ENCODE data around the gene CSNK1D.
A peak's percentile ranks its signal among the peaks of the same experiment; 100 is the strongest.

CSNK1D gene

DNA sequence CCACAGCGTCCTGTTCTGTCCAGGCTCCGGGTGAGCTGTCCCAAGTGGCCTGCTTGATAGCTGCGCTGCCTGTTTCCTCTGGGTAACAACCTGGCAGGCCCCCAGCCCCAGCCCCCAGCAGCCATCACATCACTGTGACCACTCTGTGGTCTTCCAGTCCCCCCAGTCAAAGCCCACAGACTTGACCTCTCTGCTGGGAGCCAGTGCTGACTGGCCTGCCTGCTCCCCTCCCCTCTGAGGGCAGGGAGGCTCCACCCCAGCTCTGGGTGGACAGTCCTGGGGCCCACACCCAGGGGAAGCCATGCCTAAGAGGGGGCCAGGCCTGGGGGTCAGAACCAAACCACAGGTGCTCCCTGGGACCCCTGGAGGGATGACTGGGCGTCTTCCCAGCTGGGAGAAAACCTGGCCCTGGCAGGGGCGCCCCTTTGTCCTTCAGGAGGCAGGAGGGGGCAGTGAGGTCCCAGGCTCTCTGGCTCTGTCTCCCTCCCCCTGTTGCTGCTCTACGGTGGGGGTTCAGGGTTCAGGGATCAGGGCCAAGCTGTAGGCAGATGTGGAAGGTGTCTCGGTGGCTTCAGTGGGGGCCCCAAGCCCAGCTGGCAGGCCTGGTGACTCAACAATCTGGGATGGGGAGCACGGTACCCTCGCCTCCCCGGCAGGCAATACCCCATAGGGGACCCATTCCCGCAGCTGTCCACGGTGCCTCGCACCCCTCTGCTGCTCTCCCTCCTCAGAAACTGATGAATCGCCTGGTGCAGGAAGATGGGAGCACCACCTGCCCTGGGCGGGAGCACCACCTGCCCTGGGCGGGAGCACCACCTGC, 46.5 kb downstream of the CSNK1D start:
- DNase-seq: no peak

- DNase-seq: no peak
Observed at GRCh38 chr17:82226146-82226808, 47.2 kb downstream of the CSNK1D start.

DNA sequence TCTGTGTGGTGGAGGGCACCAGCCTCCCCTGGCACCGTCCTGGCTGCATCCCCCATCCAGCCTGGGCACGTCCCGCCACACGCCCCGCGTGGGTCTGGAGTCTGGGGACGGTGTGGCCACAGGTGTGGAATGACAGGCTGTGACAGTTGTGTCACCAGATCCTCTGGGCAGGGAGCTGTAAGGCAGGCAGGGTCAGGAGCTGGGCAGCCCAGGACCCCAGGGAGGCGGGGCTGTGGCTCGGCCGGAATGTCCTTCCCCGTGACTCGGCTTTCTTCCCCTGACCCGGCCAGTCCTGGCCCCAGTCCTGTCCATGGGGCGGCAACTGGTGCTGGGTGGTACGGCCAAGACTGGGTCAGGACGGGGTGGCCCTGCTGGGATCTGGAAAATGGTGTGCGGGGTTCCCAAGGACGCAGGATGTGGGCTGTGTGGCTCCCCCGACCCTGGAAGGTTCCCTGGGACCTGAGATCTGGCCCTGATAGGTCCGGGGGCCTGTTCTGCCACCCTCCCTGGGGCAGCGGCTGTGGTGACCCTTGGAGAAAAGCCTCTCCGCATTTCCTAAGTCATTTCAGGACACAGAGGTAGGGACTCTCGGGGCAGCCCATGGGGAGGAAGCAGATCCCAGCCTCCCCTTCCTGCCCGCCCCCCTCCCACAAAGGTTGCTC, 48.0 kb downstream of the CSNK1D start:
- no peak for DNase-seq

DNA sequence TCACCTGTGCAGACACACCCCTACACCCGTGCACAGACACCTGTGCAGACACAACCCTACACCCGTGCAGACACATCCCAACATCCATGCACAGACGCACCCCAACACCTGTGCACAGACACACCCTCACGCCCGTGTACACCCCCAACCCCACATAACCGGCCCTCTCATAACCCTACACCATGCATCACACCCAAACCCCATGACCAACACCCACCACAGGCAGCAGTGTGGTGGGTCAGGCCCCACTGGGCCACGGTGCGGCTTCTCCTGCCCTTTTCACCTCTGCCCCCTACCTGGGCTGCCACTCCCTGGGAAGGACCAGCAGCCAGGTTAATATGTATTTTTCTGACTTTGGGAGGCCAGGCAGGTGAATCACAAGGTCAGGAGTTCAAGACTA, 48.8 kb downstream of the CSNK1D start:
- no peak for DNase-seq

GRCh38 chr17:82223517-82223916, 50.0 kb downstream of the CSNK1D start:
- DNase-seq: no peak

GRCh38 chr17:82222816-82223215, 50.7 kb downstream of the CSNK1D start:
- no peak for DNase-seq

GRCh38 chr17:82221341-82221902, 52.1 kb downstream of the CSNK1D start:
- DNase-seq: no peak

- no peak for DNase-seq
Observed at GRCh38 chr17:82219753-82220709, 53.5 kb downstream of the CSNK1D start.

DNA sequence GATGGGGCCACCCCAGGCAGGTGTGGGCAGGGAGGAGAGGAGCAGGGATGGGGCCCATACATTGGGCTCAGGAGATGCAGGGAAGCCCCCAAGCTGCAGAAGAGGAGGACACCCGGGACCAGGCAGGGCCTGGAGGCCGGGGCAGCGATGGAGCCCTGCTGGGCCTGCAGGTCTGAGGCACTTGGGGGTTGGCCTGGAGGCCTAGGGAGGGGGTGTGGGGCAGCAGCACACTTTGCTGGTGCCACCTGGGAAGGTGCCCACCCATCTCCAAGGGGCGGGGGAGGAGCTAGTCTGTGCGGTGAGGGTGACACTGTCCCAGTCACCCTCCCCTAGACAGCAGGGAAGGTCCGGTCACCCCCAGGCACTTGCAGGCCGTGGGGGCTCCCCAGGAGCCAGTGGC, 54.4 kb downstream of the CSNK1D start:
- no peak for DNase-seq

GRCh38 chr17:82218349-82219075, 55.0 kb downstream of the CSNK1D start:
- DNase-seq: no peak

- no peak for DNase-seq
Observed at GRCh38 chr17:82217530-82218204, 55.8 kb downstream of the CSNK1D start.

GRCh38 chr17:82217120-82217529, 56.4 kb downstream of the CSNK1D start:
- DNase-seq: no peak

DNA sequence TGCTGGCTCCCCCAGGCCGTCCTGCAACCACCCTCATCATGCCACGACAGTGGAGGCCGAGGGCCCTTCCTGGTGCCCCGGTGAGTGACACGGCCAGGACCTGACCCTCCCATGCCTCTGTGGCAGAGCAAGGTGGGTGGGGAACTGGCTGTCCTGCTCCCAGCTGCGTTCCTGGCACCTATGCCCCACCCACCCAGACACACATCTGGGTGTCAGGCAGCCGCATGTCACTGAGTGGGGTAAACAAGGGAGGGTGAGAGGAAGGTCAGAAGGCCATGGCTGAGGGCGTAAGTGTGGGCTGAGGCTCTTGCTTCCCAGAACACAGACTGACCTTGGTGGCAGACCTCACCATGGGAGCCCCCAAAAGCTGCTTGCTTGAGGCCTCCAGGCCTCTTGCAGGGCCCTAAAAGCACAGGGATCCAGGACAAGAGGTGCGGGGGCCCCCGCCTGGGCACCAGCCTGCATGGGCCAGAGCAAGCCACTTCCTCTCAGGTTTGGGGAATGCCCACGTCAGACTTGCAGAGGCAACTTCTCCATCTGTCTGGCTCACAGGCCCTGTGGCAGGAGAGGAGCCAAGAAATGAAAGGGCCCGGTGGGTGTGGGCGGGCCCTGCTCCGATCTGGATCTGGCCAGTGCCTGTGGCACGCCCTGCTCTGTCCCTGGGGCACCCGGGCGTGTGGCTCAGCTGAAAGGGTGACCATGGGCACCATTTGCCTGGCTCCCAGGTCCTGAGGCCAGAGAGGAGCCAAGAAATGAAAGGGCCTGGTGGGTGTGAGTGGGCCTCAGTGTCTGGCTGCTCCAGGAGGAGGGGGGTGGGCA, 57.0 kb downstream of the CSNK1D start:
- no peak for DNase-seq

DNA sequence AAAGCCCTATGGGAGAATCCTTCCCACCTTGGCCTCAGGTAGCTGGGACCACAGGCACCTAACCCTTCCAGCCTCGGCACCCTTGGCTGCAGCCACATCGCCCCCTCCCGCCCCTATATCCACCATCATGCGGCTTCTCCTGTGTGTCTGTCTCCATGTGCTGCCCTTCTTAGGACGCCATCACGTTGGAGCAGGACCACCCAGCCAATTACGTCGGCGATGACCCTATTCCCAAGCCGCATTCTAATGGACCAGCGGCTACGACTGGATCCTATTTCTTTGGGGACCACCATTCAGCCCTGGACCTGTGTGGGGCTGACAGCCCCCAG, 57.6 kb downstream of the CSNK1D start:
- DNase-seq: no peak

DNA sequence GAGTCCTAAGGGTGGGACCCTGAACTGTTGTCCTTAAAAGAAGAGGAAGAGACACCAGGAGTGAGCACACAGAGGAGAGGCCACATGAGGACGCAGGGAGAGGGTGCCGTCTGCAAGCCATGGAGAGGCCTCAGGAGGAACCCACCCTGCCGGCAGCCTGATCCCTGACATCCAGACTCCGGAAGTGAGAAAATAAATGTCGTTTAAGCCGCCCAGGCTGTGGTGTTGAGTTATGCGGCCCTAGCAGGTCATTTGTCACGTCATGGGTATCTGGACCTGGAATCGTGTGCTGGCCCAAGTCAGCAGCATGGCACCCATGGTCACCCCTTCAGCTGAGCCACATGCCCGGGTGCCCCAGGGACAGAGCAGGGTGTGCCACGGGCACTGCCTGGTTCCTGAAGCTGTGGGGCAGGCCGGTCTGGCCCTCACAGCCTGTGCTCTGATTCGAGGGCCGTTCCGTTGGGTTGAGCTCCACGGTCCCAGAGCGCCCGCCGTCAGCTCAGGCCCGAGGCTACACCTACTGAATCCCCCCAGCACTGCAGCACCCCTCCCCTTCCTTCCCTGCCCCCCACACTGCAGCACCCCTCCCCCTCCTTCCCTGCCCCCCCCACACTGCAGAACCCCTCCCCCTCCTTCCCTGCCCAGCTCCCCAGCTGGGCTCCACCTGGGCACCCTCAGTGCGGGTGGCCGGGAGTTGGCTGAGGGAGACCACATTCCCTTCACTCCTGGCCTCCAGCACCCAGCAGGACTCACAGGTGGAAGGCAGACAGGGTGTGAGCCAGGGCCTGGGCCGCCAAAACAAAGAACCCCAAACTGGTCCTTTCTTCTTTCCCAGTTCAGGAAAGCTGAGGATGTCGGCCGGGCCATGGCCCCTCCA, 58.2 kb downstream of the CSNK1D start:
- DNase-seq: no peak

DNA sequence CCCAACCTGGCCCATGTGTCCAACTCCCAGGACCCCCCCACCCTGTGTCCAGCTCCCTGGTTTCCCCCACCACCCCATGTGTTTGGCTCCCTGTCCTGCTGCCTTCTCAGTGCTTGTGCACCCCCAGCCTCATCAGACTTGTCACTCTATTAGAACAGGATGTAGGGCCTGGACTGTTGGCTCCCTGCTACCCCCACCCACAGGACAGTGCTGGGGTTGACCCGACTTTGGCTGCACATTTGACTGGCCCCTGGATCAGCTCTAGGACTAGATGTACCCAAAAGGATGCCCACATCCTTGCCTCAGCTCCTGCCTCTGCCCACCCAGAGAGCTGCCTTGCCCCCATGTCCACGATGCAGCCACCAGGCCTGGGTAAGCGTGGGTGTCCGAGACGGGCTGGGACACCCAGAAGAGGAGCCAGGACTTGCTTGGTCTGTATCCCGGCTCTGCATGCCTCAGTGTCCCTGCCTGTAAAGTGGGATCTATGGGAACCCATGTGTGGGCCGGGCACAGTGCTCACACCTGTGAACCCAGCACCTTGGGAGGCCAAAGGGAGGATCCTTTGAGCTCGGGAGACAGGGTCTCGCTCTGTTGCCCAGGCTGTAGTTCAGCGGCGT, 59.4 kb downstream of the CSNK1D start:
- DNase-seq: no peak

DNA sequence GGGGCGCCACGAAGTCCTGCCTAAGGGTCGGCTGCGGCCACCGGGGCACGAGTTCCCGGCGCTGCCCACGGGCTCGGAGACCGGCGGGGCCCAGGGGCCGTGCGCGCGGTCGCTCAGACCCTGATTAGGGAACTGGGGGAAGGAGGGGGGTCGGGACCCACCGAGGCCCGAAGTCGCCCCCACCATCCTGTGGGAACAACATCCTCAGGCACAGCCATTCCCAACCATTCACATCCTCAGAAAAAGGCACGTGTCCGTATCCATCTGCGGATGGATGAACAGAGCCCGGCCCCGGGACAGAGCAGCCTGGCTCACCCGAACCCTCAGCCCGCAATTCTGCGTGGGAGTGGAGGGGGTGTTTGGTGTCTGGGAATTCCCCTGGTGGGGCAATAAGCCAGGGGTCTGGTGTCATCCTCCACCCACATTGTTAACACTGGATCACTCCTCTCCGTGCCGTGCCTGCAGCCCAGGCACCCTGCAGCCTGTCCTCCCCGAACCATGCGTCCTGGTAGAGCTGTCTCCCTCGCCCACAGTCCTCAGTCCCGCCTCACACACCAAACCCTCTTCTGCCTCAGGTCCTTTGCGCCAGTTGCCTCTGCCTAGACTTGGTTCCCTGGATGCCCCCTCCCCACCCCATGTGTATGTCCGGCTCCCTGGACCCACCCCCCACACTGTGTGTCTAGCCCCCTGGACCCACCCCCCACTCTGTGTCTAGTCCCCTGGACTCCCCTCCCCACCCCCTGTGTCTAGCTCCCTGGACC, 60.1 kb downstream of the CSNK1D start:
- peak; percentile 63 for DNase-seq

Measured in NCI-H1694 (cell line).